GM12865 (cell line): ENCODE results near the gene EHBP1.

Experiments
- DNase-seq: peaks from one replicate; pipeline ENCODE4 v3.0.0; 2010; ENCODE audit warnings: low read depth
- H3K4me3 ChIP-seq: 2 replicates; pipeline ENCODE4 v1.5.1; 2011; ENCODE audit warnings: mild to moderate bottlenecking, low read depth, low read length, control low read depth
- TF ChIP-seq, protein P1 (sequence below): IDR thresholded peaks from 2 replicates; pipeline ENCODE4 v1.5.1; 2011; ENCODE audit warnings: low read length, control low read depth, low read depth, inconsistent platforms; ENCODE audit not compliant: insufficient read depth; ENCODE audit errors: missing control alignments

The EHBP1 gene

DNA sequence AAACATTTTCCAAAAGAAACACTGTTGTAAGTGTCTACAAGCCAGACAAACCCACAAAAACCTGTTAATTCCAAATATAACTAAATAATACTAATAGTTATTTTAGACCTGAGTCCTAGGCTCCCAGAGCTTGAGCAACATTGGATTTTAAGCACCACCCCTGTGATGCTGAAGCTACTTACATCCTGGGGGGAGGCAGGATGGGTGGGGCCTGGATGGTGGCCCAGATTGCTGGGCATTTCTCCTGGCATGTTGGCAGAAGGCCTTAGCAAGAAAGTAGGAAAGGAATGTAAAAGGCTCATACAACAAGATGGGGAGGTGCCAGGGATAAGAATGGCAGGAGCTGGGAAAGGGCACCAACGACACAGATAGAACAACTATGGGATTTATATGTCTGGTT lies 294.4 kb downstream of the EHBP1 start:
- H3K4me3 ChIP-seq = no peak overlapping the region
- DNase-seq = no peak
- TF ChIP-seq, protein P1, sequence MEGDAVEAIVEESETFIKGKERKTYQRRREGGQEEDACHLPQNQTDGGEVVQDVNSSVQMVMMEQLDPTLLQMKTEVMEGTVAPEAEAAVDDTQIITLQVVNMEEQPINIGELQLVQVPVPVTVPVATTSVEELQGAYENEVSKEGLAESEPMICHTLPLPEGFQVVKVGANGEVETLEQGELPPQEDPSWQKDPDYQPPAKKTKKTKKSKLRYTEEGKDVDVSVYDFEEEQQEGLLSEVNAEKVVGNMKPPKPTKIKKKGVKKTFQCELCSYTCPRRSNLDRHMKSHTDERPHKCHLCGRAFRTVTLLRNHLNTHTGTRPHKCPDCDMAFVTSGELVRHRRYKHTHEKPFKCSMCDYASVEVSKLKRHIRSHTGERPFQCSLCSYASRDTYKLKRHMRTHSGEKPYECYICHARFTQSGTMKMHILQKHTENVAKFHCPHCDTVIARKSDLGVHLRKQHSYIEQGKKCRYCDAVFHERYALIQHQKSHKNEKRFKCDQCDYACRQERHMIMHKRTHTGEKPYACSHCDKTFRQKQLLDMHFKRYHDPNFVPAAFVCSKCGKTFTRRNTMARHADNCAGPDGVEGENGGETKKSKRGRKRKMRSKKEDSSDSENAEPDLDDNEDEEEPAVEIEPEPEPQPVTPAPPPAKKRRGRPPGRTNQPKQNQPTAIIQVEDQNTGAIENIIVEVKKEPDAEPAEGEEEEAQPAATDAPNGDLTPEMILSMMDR = no peak

GRCh38 chr2:63000801-63001200 lies 295.3 kb downstream of the EHBP1 start:
- TF ChIP-seq, protein P1 = no peak
- no peak overlapping the region for H3K4me3 ChIP-seq
- no peak for DNase-seq

DNA sequence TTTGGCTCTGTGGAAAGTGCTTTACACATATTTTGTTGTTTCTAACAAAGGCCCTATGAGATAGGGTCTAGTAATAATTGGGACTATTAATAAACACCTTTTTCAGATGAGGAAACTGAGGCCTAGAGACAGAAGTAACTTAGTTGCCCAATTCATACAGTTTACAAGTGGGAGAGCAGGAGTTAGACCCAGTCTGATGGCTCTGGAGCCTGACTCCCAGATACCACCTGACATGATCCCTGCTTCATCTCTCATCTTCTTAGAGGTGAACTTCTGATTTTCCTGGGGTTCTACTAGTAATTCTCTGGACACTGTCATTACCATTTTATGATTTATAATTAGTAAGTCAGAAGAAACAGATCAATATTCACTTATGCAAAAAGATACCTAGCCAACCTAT lies 296.1 kb downstream of the EHBP1 start:
- TF ChIP-seq, protein P1 = no peak
- H3K4me3 ChIP-seq = no peak overlapping the region
- no peak for DNase-seq

DNA sequence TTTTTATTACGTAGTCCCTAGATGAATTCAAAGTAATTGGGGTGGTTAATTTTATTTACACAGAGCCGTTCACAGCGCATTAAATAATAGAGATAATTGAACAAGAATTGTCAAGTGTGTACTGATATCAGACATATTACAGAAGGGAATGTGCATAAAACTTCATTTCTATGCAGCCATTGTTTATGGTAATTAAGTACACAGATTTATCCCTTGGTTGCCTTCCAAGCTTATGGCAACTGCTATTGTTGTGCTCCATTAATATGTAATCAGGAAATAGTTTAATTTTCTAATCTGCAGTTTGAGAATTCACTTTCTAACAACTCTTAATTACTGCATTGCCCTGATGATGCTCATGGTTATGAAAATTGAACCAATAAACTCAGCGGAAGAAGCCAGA lies 297.8 kb downstream of the EHBP1 start:
- no peak for DNase-seq
- no peak overlapping the region for H3K4me3 ChIP-seq
- TF ChIP-seq, protein P1 = no peak

DNA sequence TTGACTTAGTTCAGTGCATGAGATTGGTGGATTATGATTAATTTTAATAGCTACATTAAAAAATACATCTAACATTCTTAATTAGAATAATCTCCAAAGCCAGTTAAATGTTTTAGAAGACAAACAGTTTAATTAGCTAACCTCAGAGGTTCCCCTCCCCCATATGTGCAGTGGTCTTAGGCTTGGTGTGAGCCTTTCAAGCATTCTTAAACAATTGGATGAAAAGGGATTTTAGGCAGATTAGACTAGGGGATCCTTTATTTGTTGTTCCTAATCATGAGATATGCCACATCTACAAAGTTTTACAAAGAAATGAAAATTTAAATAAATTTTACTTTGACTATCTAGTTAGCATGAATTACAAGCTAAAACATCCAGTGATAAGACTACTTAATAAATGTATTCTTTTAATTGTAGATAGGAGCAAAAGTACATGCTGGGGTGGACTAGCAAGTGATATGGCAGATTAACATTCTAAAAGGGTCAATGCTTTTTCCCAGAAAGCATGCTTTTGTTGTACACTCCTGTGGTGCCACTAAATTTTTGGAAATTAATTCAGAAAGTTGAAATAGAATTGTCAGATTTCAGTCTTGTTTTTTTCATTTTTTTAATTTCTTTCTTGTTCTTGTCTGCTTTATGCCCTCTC lies 302.4 kb downstream of the EHBP1 start:
- no peak overlapping the region for H3K4me3 ChIP-seq
- no peak for DNase-seq
- TF ChIP-seq, protein P1 = no peak

DNA sequence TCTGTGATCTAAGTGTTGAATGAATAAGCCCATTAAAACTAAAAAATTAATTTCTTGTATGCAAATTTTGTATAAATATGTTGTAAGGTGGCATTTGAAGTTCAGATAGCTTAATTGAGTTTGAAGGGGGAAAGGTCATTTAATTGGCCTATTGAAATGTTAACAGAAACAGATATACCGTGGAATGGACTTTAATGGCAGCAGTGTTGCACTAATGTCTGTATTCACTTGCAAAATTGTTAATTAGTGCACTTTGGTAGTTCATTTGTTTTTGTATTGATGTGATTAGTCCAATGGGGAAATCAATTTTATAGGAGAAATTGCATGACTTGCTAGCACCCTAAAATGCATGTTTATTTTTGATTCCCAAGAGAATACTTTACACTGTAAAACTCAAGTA lies 303.3 kb downstream of the EHBP1 start:
- DNase-seq = no peak
- TF ChIP-seq, protein P1 = no peak
- H3K4me3 ChIP-seq = no peak overlapping the region

GRCh38 chr2:63009490-63009889 lies 304.0 kb downstream of the EHBP1 start:
- TF ChIP-seq, protein P1 = no peak
- H3K4me3 ChIP-seq = no peak overlapping the region
- DNase-seq = no peak
